ENCODE measurements around the gene EML6.

EML6 gene

DNA sequence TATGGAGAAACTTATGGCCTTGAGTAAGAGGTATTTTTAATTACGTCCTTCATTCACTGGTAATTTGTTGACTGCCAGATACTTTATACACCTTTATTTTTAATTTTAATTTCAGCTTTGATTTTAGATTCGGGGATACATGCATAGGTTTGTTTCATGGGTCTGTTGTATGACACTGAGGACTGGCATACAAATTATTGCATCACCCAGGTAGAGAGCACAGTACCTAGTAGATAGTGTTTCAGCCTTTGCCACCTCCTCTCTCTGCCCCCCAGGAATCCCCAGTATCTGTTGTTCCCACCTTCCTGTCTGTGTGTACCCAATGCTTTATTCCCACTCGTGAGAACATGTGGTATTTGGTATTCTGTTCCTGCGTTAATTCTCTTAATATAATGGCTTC, 188.8 kb downstream of the EML6 start:
- no peak for DNase-seq (ENCODE audit: low spot score)

- no peak for DNase-seq (ENCODE audit: low spot score)
These were observed 189.4 kb downstream of the EML6 start for GRCh38 chr2:54912893-54913292.

DNA sequence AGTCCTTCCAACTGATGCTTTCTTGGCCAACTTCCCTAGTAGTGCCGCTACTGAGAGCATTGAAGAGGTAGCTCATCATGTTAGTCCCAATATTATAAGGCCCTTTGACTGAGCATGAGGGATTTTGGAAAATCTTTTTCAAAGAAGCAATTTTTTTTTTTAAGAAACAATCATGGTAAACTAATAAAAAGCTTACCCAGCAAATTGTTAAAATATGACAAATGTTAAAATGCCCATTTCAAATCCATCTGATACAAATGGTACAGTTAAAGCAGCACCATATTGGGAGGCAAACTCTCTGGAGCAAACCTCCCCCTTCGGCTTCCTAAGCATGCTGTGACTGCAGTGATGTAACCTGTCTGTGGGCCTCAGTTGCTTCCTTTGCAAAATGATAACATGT, 191.2 kb downstream of the EML6 start:
- DNase-seq (ENCODE audit: low spot score), result no peak

DNA sequence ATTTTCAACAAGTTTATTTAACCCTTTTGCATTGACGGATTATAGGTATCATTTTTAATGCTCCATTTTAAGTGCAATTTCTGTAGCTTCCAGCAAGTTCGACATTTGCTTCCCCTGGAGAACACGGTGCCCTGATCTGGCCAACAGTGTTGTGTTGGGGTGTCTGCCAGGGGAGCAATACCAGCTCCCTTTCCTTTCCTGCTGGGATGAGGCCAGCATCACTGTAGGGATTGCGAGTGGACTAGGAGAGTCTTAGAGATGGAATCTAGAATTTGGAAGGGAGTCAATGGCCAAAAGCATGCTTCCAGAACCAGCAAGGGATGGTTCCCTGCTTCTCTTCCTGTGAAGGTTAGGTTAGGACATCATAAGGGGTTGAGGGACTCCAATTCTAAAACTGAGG, 191.6 kb downstream of the EML6 start:
- peak; percentile 4 for DNase-seq (ENCODE audit: low spot score)

- DNase-seq (ENCODE audit: low spot score), result no peak
These were observed 193.2 kb downstream of the EML6 start for GRCh38 chr2:54916637-54917036.

GRCh38 chr2:54918647-54919280, 195.3 kb downstream of the EML6 start:
- no peak for DNase-seq (ENCODE audit: low spot score)

- no peak for DNase-seq (ENCODE audit: low spot score)
These were observed 197.2 kb downstream of the EML6 start for GRCh38 chr2:54920660-54921059.

- no peak for DNase-seq (ENCODE audit: low spot score)
These were observed 200.7 kb downstream of the EML6 start for GRCh38 chr2:54924121-54924520.

- no peak for DNase-seq (ENCODE audit: low spot score)
These were observed 201.6 kb downstream of the EML6 start for GRCh38 chr2:54925022-54925421.

DNA sequence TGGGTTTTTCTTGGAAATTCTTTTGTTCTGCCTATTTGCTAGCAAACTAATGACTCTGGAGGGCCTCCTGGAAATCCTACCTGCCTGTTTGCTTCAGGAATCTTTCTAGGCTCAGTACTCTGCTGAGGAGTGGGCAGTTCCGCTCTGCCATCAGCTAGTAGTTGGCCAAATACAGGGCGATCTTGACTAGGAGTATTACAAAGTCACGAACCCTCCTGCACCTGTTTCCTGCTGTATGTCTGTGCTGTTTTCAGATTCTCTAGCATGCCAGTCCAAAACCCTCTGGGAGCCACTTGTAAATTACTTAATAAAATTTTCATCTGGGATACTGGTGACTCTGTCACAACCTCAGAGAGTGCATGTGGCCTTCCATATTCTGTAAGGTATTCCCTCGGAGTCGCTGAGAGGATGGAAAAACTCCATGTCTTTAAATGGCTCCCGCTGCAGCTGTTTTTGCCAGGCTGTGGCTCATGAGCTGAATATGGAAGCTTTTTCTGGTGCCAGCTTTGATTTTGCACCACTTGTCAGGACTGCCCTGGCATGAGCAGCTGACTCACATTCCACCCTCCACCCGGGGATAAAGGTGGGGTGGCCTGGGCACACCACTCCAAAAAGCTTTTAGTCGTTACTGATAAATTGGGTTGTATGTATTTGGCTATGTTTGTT, 203.8 kb downstream of the EML6 start:
- DNase-seq (ENCODE audit: low spot score), result no peak

GRCh38 chr2:54927751-54928615, 204.5 kb downstream of the EML6 start:
- DNase-seq (ENCODE audit: low spot score), result no peak

DNA sequence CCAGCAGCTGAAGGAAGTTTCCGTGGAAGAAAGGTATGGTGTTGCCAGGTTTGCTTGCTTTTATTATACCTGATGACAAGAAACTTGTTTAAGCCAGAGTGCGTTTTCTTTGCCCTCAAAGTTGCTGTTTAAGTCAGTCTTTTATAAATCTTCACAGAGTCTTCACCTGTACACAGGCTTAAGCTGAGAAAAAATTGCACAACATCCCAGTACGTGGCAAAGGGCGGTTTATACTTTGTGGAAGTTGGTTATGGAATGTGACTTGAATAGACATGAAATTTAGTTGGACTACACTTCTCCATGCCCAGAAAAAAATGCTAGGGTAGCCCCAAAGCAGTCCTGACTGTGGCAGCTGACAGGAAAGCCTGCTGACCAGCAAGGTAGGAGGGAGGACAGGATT, 205.3 kb downstream of the EML6 start:
- DNase-seq (ENCODE audit: low spot score), result no peak

DNA sequence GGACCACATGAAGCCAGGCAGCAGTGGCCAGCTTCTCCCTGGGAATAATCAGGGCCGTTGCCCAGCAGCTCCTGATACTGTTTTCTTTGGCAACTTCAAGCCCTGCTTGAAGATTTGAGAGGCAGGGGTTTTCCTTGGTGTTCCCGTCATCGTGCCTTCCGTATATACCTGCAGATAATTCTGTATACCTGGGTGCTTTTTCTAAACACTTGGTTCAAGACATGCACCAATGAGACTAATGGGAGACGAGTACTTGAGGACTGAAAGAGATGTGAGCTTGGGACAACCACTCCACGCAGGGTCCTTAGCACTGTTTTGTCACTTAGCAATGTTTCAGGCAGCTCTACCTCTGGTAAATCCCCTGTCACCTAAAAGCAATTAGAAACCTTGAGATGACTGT, 208.0 kb downstream of the EML6 start:
- no peak for DNase-seq (ENCODE audit: low spot score)

DNA sequence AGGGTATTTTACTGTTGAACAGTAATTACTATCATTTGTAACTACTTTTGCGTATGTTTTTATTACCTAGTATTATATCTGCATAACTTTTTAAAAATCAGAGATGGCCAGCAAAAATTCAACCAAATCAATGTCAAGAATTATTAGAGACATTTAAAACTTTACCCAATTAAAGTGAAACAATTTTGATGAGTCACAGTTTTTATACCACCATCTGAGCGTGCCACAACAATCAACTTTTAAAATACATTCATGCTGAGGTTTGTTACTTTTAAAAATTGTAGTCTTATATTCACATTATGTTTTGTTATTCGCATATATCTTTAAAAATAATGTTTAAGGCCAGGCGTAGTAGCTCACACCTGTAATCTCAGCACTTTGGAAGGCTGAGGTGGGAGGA, 211.9 kb downstream of the EML6 start:
- DNase-seq (ENCODE audit: low spot score), result no peak

- no peak for DNase-seq (ENCODE audit: low spot score)
These were observed 213.3 kb downstream of the EML6 start for GRCh38 chr2:54936766-54937165.

DNA sequence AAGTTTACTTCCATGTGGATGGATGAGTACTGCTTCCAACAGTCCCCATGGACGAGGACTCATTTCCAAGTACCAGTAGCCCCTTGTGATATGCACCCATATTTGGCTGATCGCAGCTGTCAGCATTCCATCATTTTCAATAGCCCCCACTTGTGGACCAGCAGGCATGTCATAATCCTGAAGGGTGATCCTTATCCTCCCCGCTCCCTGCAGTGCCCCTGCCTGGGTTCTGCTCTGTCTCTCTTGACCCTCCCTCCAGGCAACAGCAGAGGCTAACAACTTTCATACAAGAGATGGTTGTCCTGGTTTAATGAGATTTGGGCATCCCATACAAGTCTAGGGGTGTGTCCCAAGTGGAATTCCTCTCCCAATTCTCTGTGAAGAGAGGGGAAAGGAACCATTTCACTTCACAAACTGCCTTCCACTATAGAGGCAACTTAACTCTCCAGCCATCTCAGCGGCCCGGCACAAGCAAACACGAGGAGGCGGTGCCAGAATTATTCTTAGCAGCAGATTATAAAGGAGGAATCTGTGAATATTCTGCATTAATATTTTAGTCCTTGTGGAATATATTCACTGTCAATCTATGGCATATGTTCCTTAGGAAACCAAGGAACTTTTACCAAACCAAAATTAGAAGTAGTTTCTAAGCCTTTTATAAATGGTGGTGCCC, 216.1 kb downstream of the EML6 start:
- no peak for DNase-seq (ENCODE audit: low spot score)

- no peak for DNase-seq (ENCODE audit: low spot score)
These were observed 217.3 kb downstream of the EML6 start for GRCh38 chr2:54940723-54941122.

GRCh38 chr2:54941248-54941984, 218.0 kb downstream of the EML6 start:
- peak; percentile 62 for DNase-seq (ENCODE audit: low spot score)

DNA sequence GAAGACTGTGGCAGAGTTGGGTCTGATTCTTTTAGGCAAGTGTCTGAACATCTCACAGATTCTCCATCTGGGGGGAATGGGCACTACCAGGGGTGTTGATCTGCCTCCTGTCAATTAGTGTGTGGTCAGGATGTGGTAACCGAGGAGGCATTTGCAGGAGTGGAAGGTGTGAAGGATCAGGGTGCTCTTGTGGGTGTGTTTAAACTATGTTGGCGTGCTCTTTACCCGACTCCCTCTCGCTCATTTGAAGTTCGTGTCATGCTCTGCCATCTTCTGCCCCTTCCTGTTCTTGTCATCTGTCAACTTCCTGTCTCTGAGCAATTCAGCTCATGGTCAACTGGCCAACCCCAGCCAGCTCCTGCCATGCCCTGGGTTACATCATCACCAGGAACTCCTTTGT, 218.9 kb downstream of the EML6 start:
- DNase-seq (ENCODE audit: low spot score), result no peak

DNA sequence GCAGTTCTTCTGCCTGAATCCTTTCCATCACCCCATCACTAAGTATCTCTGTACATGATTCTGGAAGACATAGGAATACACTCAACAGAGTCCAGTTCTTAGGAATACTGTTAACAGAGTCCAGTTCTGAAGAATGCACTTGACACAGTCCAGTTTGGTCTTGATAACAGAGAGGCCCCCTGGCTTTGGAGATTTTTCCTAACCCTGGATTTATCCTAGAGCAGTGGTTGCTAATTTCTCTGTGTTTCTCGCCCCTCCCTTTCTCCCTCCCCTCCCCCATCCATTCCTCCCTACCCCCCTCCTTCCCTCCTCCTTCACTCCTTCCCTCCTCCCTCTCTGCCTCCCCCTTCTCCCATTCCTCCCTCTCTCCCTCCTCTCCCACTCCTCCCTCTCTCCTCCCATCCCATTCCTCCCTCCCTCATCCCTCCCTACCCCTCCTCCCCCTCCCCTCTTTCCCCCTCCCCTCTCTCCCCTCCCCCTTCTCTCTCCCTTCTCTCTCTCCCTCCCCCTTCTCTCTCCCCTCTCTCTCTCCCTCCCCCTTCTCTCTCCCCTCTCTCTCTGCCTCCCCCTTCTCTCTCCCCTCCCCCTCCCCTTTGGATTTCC, 221.4 kb downstream of the EML6 start:
- DNase-seq (ENCODE audit: low spot score), result no peak
